ENCODE results near the gene CAVIN2. TPM values are rescaled to one million over a fixed set of nuclear protein-coding genes. Genes with fewer than 3 reads are reported as not detected.

CAVIN2 gene
- total and polyA plus RNA-seq, 9 of the 15 experiments (the other 6 are each of a cell fraction or from before 2014, with no cell fraction given): 20.6 to 92.4 (median 69.0) TPM

DNA sequence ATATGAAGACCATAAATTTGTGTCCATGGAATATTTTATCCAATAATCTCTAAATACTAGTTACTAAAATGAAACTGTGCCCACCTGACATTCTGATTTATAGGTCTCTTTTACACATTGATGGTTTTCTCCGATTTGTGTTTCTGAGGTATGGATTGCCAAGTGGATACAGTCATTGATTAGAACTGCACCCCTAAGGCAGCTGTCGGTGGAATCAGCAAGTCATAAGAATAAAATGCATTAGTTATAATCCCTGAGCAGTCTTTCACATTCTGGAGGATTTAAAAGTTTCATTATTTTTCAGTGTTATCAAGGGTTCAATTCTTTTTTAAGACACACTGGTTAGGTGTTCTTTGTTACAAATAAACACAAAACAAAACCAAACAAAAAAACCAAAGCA is 6.0 kb downstream of the CAVIN2 start:
- H3K4me2 ChIP-seq (ENCODE audit: insufficient read depth, low read length): peak overlapping the region; percentile 60
- H3K9me3 ChIP-seq (replicated peaks; ENCODE audit: control insufficient read depth, insufficient read depth, low read depth, low read length): peaks cover 7% of the 10 kb centered on the region
- peak overlapping the region in 1 of 2 experiments; percentile 75; a peak in 2 of 4 replicates for H3K9ac ChIP-seq (ENCODE audit: insufficient read depth in 1 of 2, low read depth in 2 of 2, low read length in 2 of 2)
- H3K4me1 ChIP-seq (replicated peaks in 1 of 2; ENCODE audit: control insufficient read depth in 2 of 2, insufficient read depth in 2 of 2, low read length in 2 of 2): peaks cover 5 to 38% of the 10 kb centered on the region in 2 experiments
- TF ChIP-seq ETV6 (IDR thresholded peaks at IDR 0.05; ENCODE audit: borderline replicate concordance in 1 of 2, low read depth in 2 of 2, low read length in 1 of 2): no peak
- no peak for TF ChIP-seq ETV6 (CRISPR knock-in tag; IDR thresholded peaks at IDR 0.05; ENCODE audit: borderline replicate concordance)
- peak; percentile 47 for TF ChIP-seq MEIS2 (IDR thresholded peaks at IDR 0.05; ENCODE audit: partially characterized antibody)
- TF ChIP-seq ZBTB17 (CRISPR knock-in tag; IDR thresholded peaks at IDR 0.05): no peak
- no peak for TF ChIP-seq ZNF133 (CRISPR knock-in tag; IDR thresholded peaks at IDR 0.05)
- TF ChIP-seq, protein P1, sequence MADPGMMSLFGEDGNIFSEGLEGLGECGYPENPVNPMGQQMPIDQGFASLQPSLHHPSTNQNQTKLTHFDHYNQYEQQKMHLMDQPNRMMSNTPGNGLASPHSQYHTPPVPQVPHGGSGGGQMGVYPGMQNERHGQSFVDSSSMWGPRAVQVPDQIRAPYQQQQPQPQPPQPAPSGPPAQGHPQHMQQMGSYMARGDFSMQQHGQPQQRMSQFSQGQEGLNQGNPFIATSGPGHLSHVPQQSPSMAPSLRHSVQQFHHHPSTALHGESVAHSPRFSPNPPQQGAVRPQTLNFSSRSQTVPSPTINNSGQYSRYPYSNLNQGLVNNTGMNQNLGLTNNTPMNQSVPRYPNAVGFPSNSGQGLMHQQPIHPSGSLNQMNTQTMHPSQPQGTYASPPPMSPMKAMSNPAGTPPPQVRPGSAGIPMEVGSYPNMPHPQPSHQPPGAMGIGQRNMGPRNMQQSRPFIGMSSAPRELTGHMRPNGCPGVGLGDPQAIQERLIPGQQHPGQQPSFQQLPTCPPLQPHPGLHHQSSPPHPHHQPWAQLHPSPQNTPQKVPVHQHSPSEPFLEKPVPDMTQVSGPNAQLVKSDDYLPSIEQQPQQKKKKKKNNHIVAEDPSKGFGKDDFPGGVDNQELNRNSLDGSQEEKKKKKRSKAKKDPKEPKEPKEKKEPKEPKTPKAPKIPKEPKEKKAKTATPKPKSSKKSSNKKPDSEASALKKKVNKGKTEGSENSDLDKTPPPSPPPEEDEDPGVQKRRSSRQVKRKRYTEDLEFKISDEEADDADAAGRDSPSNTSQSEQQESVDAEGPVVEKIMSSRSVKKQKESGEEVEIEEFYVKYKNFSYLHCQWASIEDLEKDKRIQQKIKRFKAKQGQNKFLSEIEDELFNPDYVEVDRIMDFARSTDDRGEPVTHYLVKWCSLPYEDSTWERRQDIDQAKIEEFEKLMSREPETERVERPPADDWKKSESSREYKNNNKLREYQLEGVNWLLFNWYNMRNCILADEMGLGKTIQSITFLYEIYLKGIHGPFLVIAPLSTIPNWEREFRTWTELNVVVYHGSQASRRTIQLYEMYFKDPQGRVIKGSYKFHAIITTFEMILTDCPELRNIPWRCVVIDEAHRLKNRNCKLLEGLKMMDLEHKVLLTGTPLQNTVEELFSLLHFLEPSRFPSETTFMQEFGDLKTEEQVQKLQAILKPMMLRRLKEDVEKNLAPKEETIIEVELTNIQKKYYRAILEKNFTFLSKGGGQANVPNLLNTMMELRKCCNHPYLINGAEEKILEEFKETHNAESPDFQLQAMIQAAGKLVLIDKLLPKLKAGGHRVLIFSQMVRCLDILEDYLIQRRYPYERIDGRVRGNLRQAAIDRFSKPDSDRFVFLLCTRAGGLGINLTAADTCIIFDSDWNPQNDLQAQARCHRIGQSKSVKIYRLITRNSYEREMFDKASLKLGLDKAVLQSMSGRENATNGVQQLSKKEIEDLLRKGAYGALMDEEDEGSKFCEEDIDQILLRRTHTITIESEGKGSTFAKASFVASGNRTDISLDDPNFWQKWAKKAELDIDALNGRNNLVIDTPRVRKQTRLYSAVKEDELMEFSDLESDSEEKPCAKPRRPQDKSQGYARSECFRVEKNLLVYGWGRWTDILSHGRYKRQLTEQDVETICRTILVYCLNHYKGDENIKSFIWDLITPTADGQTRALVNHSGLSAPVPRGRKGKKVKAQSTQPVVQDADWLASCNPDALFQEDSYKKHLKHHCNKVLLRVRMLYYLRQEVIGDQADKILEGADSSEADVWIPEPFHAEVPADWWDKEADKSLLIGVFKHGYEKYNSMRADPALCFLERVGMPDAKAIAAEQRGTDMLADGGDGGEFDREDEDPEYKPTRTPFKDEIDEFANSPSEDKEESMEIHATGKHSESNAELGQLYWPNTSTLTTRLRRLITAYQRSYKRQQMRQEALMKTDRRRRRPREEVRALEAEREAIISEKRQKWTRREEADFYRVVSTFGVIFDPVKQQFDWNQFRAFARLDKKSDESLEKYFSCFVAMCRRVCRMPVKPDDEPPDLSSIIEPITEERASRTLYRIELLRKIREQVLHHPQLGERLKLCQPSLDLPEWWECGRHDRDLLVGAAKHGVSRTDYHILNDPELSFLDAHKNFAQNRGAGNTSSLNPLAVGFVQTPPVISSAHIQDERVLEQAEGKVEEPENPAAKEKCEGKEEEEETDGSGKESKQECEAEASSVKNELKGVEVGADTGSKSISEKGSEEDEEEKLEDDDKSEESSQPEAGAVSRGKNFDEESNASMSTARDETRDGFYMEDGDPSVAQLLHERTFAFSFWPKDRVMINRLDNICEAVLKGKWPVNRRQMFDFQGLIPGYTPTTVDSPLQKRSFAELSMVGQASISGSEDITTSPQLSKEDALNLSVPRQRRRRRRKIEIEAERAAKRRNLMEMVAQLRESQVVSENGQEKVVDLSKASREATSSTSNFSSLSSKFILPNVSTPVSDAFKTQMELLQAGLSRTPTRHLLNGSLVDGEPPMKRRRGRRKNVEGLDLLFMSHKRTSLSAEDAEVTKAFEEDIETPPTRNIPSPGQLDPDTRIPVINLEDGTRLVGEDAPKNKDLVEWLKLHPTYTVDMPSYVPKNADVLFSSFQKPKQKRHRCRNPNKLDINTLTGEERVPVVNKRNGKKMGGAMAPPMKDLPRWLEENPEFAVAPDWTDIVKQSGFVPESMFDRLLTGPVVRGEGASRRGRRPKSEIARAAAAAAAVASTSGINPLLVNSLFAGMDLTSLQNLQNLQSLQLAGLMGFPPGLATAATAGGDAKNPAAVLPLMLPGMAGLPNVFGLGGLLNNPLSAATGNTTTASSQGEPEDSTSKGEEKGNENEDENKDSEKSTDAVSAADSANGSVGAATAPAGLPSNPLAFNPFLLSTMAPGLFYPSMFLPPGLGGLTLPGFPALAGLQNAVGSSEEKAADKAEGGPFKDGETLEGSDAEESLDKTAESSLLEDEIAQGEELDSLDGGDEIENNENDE (IDR thresholded peaks at IDR 0.05; ENCODE audit: low read depth, low read length): no peak
- TF ChIP-seq, protein P2, sequence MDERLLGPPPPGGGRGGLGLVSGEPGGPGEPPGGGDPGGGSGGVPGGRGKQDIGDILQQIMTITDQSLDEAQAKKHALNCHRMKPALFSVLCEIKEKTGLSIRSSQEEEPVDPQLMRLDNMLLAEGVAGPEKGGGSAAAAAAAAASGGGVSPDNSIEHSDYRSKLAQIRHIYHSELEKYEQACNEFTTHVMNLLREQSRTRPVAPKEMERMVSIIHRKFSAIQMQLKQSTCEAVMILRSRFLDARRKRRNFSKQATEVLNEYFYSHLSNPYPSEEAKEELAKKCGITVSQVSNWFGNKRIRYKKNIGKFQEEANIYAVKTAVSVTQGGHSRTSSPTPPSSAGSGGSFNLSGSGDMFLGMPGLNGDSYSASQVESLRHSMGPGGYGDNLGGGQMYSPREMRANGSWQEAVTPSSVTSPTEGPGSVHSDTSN (CRISPR knock-in tag; IDR thresholded peaks at IDR 0.05; ENCODE audit: low read depth): no peak
- TF ChIP-seq, protein P2 (tag; conservative IDR thresholded peaks at IDR 0.05; ENCODE audit: low read depth): 0 out of 2 replicates have a peak, but pooled peaks have one; percentile 5
- H3K79me2 ChIP-seq (ENCODE audit: control insufficient read depth, insufficient read depth, low read length): peaks cover 98% of the 10 kb centered on the region
- FAIRE-seq (no peak), DNase-seq (ENCODE audit: extremely low read depth in 1 of 4, low spot score in 3 of 4) (no peak), ATAC-seq (no peak)
- H3K27ac ChIP-seq (ENCODE audit: extremely low read depth, low read depth, low read length): peak overlapping the region; percentile 95
- H2AFZ ChIP-seq (ENCODE audit: low read depth, low read length): no peak overlapping the region
- POLR2A ChIA-PET: interaction anchor here (1.4 kb wide), 1 partner anchor 24 kb away, joined by 6 read pairs; no protein-coding TSS in a partner anchor
- no TSS peak for BruUV-seq (replicated peaks)
- H3K9me1 ChIP-seq (ENCODE audit: control insufficient read depth, insufficient read depth, low read length): no peaks in the 10 kb centered on the region
- intact Hi-C loops (cut with micrococcal nuclease) (no loop called here), in situ Hi-C loops (cut with MboI) (loop anchor here (10.0 kb wide), 1 partner anchor 806 kb away; no protein-coding TSS in a partner anchor)
- H3K27me3 ChIP-seq (ENCODE audit: control insufficient read depth in 2 of 2, insufficient read depth in 2 of 2, low read length in 2 of 2): no peaks in the 10 kb centered on the region
- peaks cover 54% of the 10 kb centered on the region for H3K36me3 ChIP-seq (ENCODE audit: control insufficient read depth, insufficient read depth, low read length)
- 0 out of 2 replicates have a peak overlapping the region, but pooled peaks have one; percentile 11 for H3K4me3 ChIP-seq
- WGBS (ENCODE audit: insufficient coverage, low coverage, missing lambda C conversion rate): 14% methylated on average over 2 of the region's 2 CpGs
- CTCF ChIA-PET (ENCODE audit: low intra/inter-chr PET ratio): no interaction called here
- no peaks in the 10 kb centered on the region for H4K20me1 ChIP-seq (replicated peaks; ENCODE audit: control insufficient read depth, insufficient read depth, low read length)

All from K562 (cell line).